Measurements from ENCODE around the gene DSCAML1.

DNA sequence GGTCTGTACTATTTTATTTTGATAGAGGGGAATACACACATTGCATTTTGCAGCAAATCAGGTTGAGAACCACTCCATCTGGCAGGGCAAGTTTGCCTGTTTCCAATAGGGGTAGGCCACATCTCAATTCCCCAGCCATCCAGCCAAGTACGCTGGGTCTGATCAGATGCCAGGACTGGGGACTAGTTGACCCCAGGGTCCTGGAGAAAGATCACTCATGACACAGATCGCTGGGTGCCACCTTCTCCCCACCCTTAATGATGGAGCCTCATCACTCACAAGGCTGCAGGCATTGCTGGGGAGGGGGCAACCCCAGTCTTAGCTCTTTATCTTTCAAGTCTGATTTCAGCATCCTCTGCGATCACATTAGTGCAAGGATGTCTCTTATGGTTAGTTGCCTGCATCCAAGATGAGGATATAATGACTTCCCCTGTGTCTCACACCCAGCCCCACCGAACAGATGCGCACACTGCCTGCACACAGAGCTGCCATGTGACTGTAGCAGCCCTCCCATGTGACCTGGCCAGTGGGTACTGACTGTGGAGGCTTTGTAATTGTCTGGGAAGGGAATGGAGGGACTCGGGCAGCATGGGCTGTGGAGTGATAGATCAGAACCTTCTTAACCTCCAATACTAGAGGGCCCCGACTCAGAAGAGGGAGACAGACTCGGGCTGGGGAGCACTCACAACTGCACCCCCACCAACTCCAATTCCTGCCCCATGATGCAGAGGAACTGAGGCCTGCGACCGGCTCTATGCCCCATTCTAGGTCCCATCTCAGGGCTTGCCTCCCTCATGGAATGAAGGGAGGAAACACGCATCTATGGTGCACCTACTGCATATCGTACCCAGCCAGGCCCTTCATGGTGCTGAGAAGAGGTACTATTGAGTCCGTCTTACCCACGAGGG, 155.8 kb downstream of the DSCAML1 start:
- no peak for TF ChIP-seq EZH2 (IDR thresholded peaks at IDR 0.05; ENCODE audit: low read length, unreplicated experiment)
- TF ChIP-seq, protein P1, sequence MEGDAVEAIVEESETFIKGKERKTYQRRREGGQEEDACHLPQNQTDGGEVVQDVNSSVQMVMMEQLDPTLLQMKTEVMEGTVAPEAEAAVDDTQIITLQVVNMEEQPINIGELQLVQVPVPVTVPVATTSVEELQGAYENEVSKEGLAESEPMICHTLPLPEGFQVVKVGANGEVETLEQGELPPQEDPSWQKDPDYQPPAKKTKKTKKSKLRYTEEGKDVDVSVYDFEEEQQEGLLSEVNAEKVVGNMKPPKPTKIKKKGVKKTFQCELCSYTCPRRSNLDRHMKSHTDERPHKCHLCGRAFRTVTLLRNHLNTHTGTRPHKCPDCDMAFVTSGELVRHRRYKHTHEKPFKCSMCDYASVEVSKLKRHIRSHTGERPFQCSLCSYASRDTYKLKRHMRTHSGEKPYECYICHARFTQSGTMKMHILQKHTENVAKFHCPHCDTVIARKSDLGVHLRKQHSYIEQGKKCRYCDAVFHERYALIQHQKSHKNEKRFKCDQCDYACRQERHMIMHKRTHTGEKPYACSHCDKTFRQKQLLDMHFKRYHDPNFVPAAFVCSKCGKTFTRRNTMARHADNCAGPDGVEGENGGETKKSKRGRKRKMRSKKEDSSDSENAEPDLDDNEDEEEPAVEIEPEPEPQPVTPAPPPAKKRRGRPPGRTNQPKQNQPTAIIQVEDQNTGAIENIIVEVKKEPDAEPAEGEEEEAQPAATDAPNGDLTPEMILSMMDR (conservative IDR thresholded peaks at IDR 0.05; ENCODE audit: low read depth, low read length), result no peak
- no peak for TF ChIP-seq EZH2phosphoT487 (IDR thresholded peaks at IDR 0.05; ENCODE audit: borderline replicate concordance, low read length)
